IMR-90 (cell line): Measurements from ENCODE around the gene CD8B2. TPM values are rescaled to one million over a fixed set of nuclear protein-coding genes. Genes with fewer than 3 reads are reported as not detected.
"Not testable (repeated sequence)": the region's sequence is repeated elsewhere in the genome, so short reads cannot be mapped to it uniquely, and the experiment has no call there.

Experiments
- ATAC-seq: fragments of 200-7000 bp; cut with Tn5 transposase; 2 replicates; pipeline ENCODE4 v1.9.1; 2020; ENCODE audit warnings: low read depth, mild to moderate bottlenecking, moderate library complexity
- BruUV-seq: library from RNA; stranded (reverse); fragments of 400-500 nt; replicated peaks from 2 replicates; lab custom pipeline; 2021; lab: Mats Ljungman, UMichigan
- CTCF ChIA-PET: fragments of 300-600 bp; formaldehyde crosslinking; extraction: SDS; loops from one replicate; lab custom pipeline; 2021; ENCODE audit warnings: antibody characterized with exemption; lab: Yijun Ruan, JAX
- POLR2A ChIA-PET: fragments of 300-600 bp; sonication (Branson Sonifier 250); formaldehyde crosslinking; loops from one replicate; lab custom pipeline; 2022; ENCODE audit warnings: antibody characterized with exemption; ENCODE audit not compliant: unreplicated experiment; lab: Charles Lee
- DNase-seq: peaks from one replicate; pipeline ENCODE4 v3.0.0; 2013
- H2AFZ ChIP-seq: replicated peaks from 2 replicates; pipeline ENCODE3; 2013; ENCODE audit warnings: low read length, mild to moderate bottlenecking; ENCODE audit not compliant: poor library complexity
- H2AK5ac ChIP-seq: 2 replicates; pipeline ENCODE4 v1.6.1; 2013; ENCODE audit warnings: low read depth, low read length, inconsistent platforms
- H2AK9ac ChIP-seq: replicated peaks from 2 replicates; pipeline ENCODE3; 2013; ENCODE audit warnings: mild to moderate bottlenecking, low read depth, low read length, moderate library complexity; ENCODE audit not compliant: poor library complexity
- H2BK120ac ChIP-seq: 2 replicates; pipeline ENCODE4 v1.6.1; 2013; ENCODE audit warnings: low read depth, low read length, inconsistent platforms
- H2BK15ac ChIP-seq: 3 replicates; pipeline ENCODE4 v1.6.1; 2013; ENCODE audit warnings: low read depth, low read length, inconsistent platforms
- H2BK20ac ChIP-seq: 2 replicates; pipeline ENCODE4 v1.6.1; 2013; ENCODE audit warnings: low read depth, mild to moderate bottlenecking, inconsistent platforms, low read length, moderate library complexity
- H2BK5ac ChIP-seq: 2 replicates; pipeline ENCODE4 v1.6.1; 2013; ENCODE audit warnings: mild to moderate bottlenecking, low read depth, low read length, inconsistent platforms; ENCODE audit not compliant: poor library complexity, severe bottlenecking
- H3K14ac ChIP-seq: replicated peaks from 2 replicates; pipeline ENCODE4 v1.6.1; 2013; ENCODE audit warnings: low read depth, low read length, inconsistent platforms
- H3K18ac ChIP-seq: 2 replicates; pipeline ENCODE4 v1.6.1; 2013; ENCODE audit warnings: low read depth, low read length, control low read depth
- H3K23ac ChIP-seq: 2 replicates; pipeline ENCODE4 v1.6.1; 2013; ENCODE audit warnings: low read depth, low read length, inconsistent platforms
- H3K27ac ChIP-seq: 2 replicates; pipeline ENCODE4 v1.5.1; 2013; ENCODE audit warnings: mild to moderate bottlenecking, control low read depth, low read length; ENCODE audit not compliant: insufficient read depth
- H3K27me3 ChIP-seq: 2 replicates; pipeline ENCODE4 v1.6.1; 2013; ENCODE audit warnings: low read length; ENCODE audit not compliant: control insufficient read depth, insufficient read depth
- H3K36me3 ChIP-seq: 2 replicates; pipeline ENCODE4 v1.6.1; 2013; ENCODE audit warnings: low read length, mixed read lengths; ENCODE audit not compliant: control insufficient read depth, insufficient read depth
- H3K4ac ChIP-seq: 2 replicates; pipeline ENCODE4 v1.6.1; 2013; ENCODE audit warnings: low read depth, low read length, inconsistent platforms
- H3K4me1 ChIP-seq: 2 replicates; pipeline ENCODE4 v1.6.1; 2013; ENCODE audit warnings: low read length, mixed read lengths; ENCODE audit not compliant: control insufficient read depth, insufficient read depth
- H3K4me2 ChIP-seq: 2 replicates; pipeline ENCODE4 v1.6.1; 2013; ENCODE audit warnings: low read depth, mild to moderate bottlenecking, control low read depth, low read length, moderate library complexity
- H3K4me3 ChIP-seq: 2 replicates; pipeline ENCODE4 v1.5.1; 2013; ENCODE audit warnings: low read depth, mild to moderate bottlenecking, control low read depth, low read length, moderate library complexity; ENCODE audit not compliant: insufficient read depth
- H3K56ac ChIP-seq: 2 replicates; pipeline ENCODE4 v1.6.1; 2013; ENCODE audit warnings: low read length, inconsistent platforms; ENCODE audit not compliant: insufficient read depth; ENCODE audit errors: extremely low read depth
- H3K79me1 ChIP-seq, 2 experiments: 2 replicates each; pipeline ENCODE4 v1.6.1; 2013; ENCODE audit warnings: low read length in 2 of 2, inconsistent platforms in 1 of 2, low read depth in 1 of 2
- H3K9ac ChIP-seq: 2 replicates; pipeline ENCODE4 v1.6.1; 2013; ENCODE audit warnings: low read depth, low read length, control low read depth
- H3K9me1 ChIP-seq: 2 replicates; pipeline ENCODE4 v1.6.1; 2013; ENCODE audit warnings: low read length, inconsistent platforms; ENCODE audit not compliant: insufficient read depth
- H3K9me3 ChIP-seq: 2 replicates; pipeline ENCODE4 v1.6.1; 2013; ENCODE audit warnings: low read length; ENCODE audit not compliant: control insufficient read depth, insufficient read depth
- H4K20me1 ChIP-seq: 2 replicates; pipeline ENCODE4 v1.6.1; 2013; ENCODE audit warnings: low read length, inconsistent platforms; ENCODE audit not compliant: insufficient read depth
- H4K5ac ChIP-seq: 2 replicates; pipeline ENCODE4 v1.6.1; 2013; ENCODE audit warnings: mild to moderate bottlenecking, low read depth, low read length, control low read depth
- H4K8ac ChIP-seq, 2 experiments: 2 replicates each; pipeline ENCODE4 v1.6.1; 2013; ENCODE audit warnings: low read depth in 2 of 2, low read length in 2 of 2, control low read depth in 1 of 2, inconsistent platforms in 1 of 2
- H4K91ac ChIP-seq: 2 replicates; pipeline ENCODE4 v1.6.1; 2013; ENCODE audit warnings: low read depth, low read length, inconsistent platforms; ENCODE audit not compliant: insufficient read depth
- WGBS, 2 experiments: methylation state at CpG; one replicate each; pipeline versions ENCODE4 v1.1.5 to v1.1.7; 2013; ENCODE audit warnings: missing lambda C conversion rate in 2 of 2; ENCODE audit not compliant: insufficient read length in 1 of 2; ENCODE audit errors: extremely low coverage in 2 of 2; 5-methylcytosine and 5-hydroxymethylcytosine counted together
- dilution Hi-C: fragments of 300-500 bp; cut with HindIII; formaldehyde crosslinking; loops from one replicate; pipeline ENCODE4 v1.14.3; 2018; ENCODE audit warnings: low sequenced_read_pairs; ENCODE audit not compliant: unreplicated experiment
- in situ Hi-C: fragments of 300-500 bp; cut with MboI; formaldehyde crosslinking; loops from 3 replicates; pipeline ENCODE4 v1.14.3; 2019; ENCODE audit warnings: low sequenced_read_pairs, inconsistent platforms, mixed read lengths
- intact Hi-C: fragments of 100-400 bp; cut with micrococcal nuclease; formaldehyde crosslinking; loops from 2 replicates; pipeline ENCODE4 v1.10.0; 2022
- polyA plus RNA-seq, 3 experiments: library from polyadenylated mRNA; depleted of rRNA; stranded (reverse); fragments of >200 nt; gene quantifications; 2 replicates each; pipeline ENCODE4 v1.2.3, GENCODE V29; 2012; ENCODE audit warnings: low replicate concordance in 1 of 3
- total RNA-seq: library from RNA; depleted of rRNA; stranded (reverse); fragments of >200 nt; gene quantifications from 2 replicates; pipeline ENCODE4 v1.2.3, GENCODE V29; 2012

CD8B2 gene
- total and polyA plus RNA-seq, 2 of the 4 experiments (the other 2 are of a cell fraction): not detected

DNA sequence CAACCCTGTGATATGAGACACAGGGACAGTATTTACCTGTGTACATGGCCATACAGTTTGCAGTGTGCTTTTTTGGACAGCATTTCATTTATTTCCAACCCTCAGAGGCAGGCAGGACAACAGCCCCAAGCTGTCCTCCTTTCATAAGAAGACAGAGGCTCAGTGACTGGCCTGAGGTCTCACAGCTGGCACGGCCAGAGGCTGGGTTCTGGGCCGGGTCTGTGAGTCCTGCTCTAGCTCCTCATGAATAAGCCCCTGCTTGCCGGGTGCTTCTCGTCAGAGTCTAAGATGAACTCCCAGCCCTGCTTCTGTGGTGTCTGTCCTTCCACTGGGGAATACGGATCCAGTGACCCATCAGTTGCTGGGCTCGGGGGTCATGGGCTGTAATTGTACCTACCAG is 2.5 kb downstream of the CD8B2 start:
- in situ Hi-C loops, H3K9ac ChIP-seq, CTCF ChIA-PET, H3K27me3 ChIP-seq, H3K4me1 ChIP-seq, H2AFZ ChIP-seq, POLR2A ChIA-PET, DNase-seq, H3K27ac ChIP-seq, H2AK9ac ChIP-seq, H3K56ac ChIP-seq, H3K14ac ChIP-seq, H2BK120ac ChIP-seq, H3K4me3 ChIP-seq, H2AK5ac ChIP-seq, H4K8ac ChIP-seq, H4K5ac ChIP-seq, ATAC-seq, H4K91ac ChIP-seq, H3K4ac ChIP-seq, H3K79me1 ChIP-seq, H3K9me1 ChIP-seq, H2BK5ac ChIP-seq, H3K9me3 ChIP-seq, H4K20me1 ChIP-seq, H3K4me2 ChIP-seq, H3K36me3 ChIP-seq, H2BK15ac ChIP-seq, H3K18ac ChIP-seq, H3K23ac ChIP-seq, BruUV-seq, dilution Hi-C loops, intact Hi-C loops, H2BK20ac ChIP-seq: not testable (repeated sequence)
- 60% methylated on average over 1 of the region's 6 CpGs; no CpG with 5 or more reads in 1 of the 2 experiments for WGBS, 2 experiments

DNA sequence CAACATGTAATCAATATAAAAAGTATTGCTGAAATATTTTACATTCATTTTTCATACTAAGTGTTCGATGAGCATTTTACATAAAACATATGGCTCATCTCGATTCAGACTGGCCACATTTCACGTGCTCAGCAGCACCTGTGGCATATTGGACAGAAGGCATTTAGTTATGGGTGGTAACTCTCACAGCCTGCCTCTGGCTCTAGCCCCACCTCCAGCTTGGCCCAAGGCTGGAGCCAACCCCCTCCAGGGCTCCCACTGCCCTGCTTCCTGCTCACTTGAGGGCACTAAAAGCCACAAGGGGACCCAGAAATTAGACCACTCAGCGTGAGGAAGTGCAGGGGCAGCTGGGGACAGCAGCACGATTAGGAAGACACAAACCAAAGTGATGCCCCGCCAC is 5.2 kb downstream of the CD8B2 start:
- H3K79me1 ChIP-seq, dilution Hi-C loops, H3K27ac ChIP-seq, H2AK9ac ChIP-seq, H3K9ac ChIP-seq, H3K14ac ChIP-seq, H2AFZ ChIP-seq, in situ Hi-C loops, H3K18ac ChIP-seq, H3K4me3 ChIP-seq, H2BK20ac ChIP-seq, H3K4me2 ChIP-seq, H2AK5ac ChIP-seq, H2BK5ac ChIP-seq, H4K91ac ChIP-seq, H3K4me1 ChIP-seq, H3K56ac ChIP-seq, H2BK15ac ChIP-seq, DNase-seq, H3K4ac ChIP-seq, H2BK120ac ChIP-seq, POLR2A ChIA-PET, CTCF ChIA-PET, H3K9me1 ChIP-seq, H4K5ac ChIP-seq, H3K36me3 ChIP-seq, BruUV-seq, H3K27me3 ChIP-seq, H4K20me1 ChIP-seq, H3K23ac ChIP-seq, ATAC-seq, intact Hi-C loops, H3K9me3 ChIP-seq, H4K8ac ChIP-seq: not testable (repeated sequence)
- WGBS, 2 experiments: no CpG with 5 or more reads among the region's 6 CpGs
